IMR-90 (cell line): ENCODE results near the gene KRT76. TPM values are rescaled to one million over a fixed set of nuclear protein-coding genes. Genes with fewer than 3 reads are reported as not detected.
"Not testable (repeated sequence)": the region's sequence is repeated elsewhere in the genome, so short reads cannot be mapped to it uniquely, and the experiment has no call there.

Source experiments
- ATAC-seq: fragments of 200-7000 bp; cut with Tn5 transposase; 2 replicates; pipeline ENCODE4 v1.9.1; 2020; ENCODE audit warnings: low read depth, mild to moderate bottlenecking, moderate library complexity
- BruUV-seq: library from RNA; stranded (reverse); fragments of 400-500 nt; replicated peaks from 2 replicates; lab custom pipeline; 2021; lab: Mats Ljungman, UMichigan
- CTCF ChIA-PET: fragments of 300-600 bp; formaldehyde crosslinking; extraction: SDS; loops from one replicate; lab custom pipeline; 2021; ENCODE audit warnings: antibody characterized with exemption; lab: Yijun Ruan, JAX
- POLR2A ChIA-PET: fragments of 300-600 bp; sonication (Branson Sonifier 250); formaldehyde crosslinking; loops from one replicate; lab custom pipeline; 2022; ENCODE audit warnings: antibody characterized with exemption; ENCODE audit not compliant: unreplicated experiment; lab: Charles Lee
- DNase-seq: peaks from one replicate; pipeline ENCODE4 v3.0.0; 2013
- H2AFZ ChIP-seq: replicated peaks from 2 replicates; pipeline ENCODE3; 2013; ENCODE audit warnings: low read length, mild to moderate bottlenecking; ENCODE audit not compliant: poor library complexity
- H2AK5ac ChIP-seq: 2 replicates; pipeline ENCODE4 v1.6.1; 2013; ENCODE audit warnings: low read depth, low read length, inconsistent platforms
- H2AK9ac ChIP-seq: replicated peaks from 2 replicates; pipeline ENCODE3; 2013; ENCODE audit warnings: mild to moderate bottlenecking, low read depth, low read length, moderate library complexity; ENCODE audit not compliant: poor library complexity
- H2BK120ac ChIP-seq: 2 replicates; pipeline ENCODE4 v1.6.1; 2013; ENCODE audit warnings: low read depth, low read length, inconsistent platforms
- H2BK15ac ChIP-seq: 3 replicates; pipeline ENCODE4 v1.6.1; 2013; ENCODE audit warnings: low read depth, low read length, inconsistent platforms
- H2BK20ac ChIP-seq: 2 replicates; pipeline ENCODE4 v1.6.1; 2013; ENCODE audit warnings: low read depth, mild to moderate bottlenecking, inconsistent platforms, low read length, moderate library complexity
- H2BK5ac ChIP-seq: 2 replicates; pipeline ENCODE4 v1.6.1; 2013; ENCODE audit warnings: mild to moderate bottlenecking, low read depth, low read length, inconsistent platforms; ENCODE audit not compliant: poor library complexity, severe bottlenecking
- H3K14ac ChIP-seq: replicated peaks from 2 replicates; pipeline ENCODE4 v1.6.1; 2013; ENCODE audit warnings: low read depth, low read length, inconsistent platforms
- H3K18ac ChIP-seq: 2 replicates; pipeline ENCODE4 v1.6.1; 2013; ENCODE audit warnings: low read depth, low read length, control low read depth
- H3K23ac ChIP-seq: 2 replicates; pipeline ENCODE4 v1.6.1; 2013; ENCODE audit warnings: low read depth, low read length, inconsistent platforms
- H3K27ac ChIP-seq: 2 replicates; pipeline ENCODE4 v1.5.1; 2013; ENCODE audit warnings: mild to moderate bottlenecking, control low read depth, low read length; ENCODE audit not compliant: insufficient read depth
- H3K27me3 ChIP-seq: 2 replicates; pipeline ENCODE4 v1.6.1; 2013; ENCODE audit warnings: low read length; ENCODE audit not compliant: control insufficient read depth, insufficient read depth
- H3K36me3 ChIP-seq: 2 replicates; pipeline ENCODE4 v1.6.1; 2013; ENCODE audit warnings: low read length, mixed read lengths; ENCODE audit not compliant: control insufficient read depth, insufficient read depth
- H3K4ac ChIP-seq: 2 replicates; pipeline ENCODE4 v1.6.1; 2013; ENCODE audit warnings: low read depth, low read length, inconsistent platforms
- H3K4me1 ChIP-seq: 2 replicates; pipeline ENCODE4 v1.6.1; 2013; ENCODE audit warnings: low read length, mixed read lengths; ENCODE audit not compliant: control insufficient read depth, insufficient read depth
- H3K4me2 ChIP-seq: 2 replicates; pipeline ENCODE4 v1.6.1; 2013; ENCODE audit warnings: low read depth, mild to moderate bottlenecking, control low read depth, low read length, moderate library complexity
- H3K4me3 ChIP-seq: 2 replicates; pipeline ENCODE4 v1.5.1; 2013; ENCODE audit warnings: low read depth, mild to moderate bottlenecking, control low read depth, low read length, moderate library complexity; ENCODE audit not compliant: insufficient read depth
- H3K56ac ChIP-seq: 2 replicates; pipeline ENCODE4 v1.6.1; 2013; ENCODE audit warnings: low read length, inconsistent platforms; ENCODE audit not compliant: insufficient read depth; ENCODE audit errors: extremely low read depth
- H3K79me1 ChIP-seq, 2 experiments: 2 replicates each; pipeline ENCODE4 v1.6.1; 2013; ENCODE audit warnings: low read length in 2 of 2, inconsistent platforms in 1 of 2, low read depth in 1 of 2
- H3K9ac ChIP-seq: 2 replicates; pipeline ENCODE4 v1.6.1; 2013; ENCODE audit warnings: low read depth, low read length, control low read depth
- H3K9me1 ChIP-seq: 2 replicates; pipeline ENCODE4 v1.6.1; 2013; ENCODE audit warnings: low read length, inconsistent platforms; ENCODE audit not compliant: insufficient read depth
- H3K9me3 ChIP-seq: 2 replicates; pipeline ENCODE4 v1.6.1; 2013; ENCODE audit warnings: low read length; ENCODE audit not compliant: control insufficient read depth, insufficient read depth
- H4K20me1 ChIP-seq: 2 replicates; pipeline ENCODE4 v1.6.1; 2013; ENCODE audit warnings: low read length, inconsistent platforms; ENCODE audit not compliant: insufficient read depth
- H4K5ac ChIP-seq: 2 replicates; pipeline ENCODE4 v1.6.1; 2013; ENCODE audit warnings: mild to moderate bottlenecking, low read depth, low read length, control low read depth
- H4K8ac ChIP-seq, 2 experiments: 2 replicates each; pipeline ENCODE4 v1.6.1; 2013; ENCODE audit warnings: low read depth in 2 of 2, low read length in 2 of 2, control low read depth in 1 of 2, inconsistent platforms in 1 of 2
- H4K91ac ChIP-seq: 2 replicates; pipeline ENCODE4 v1.6.1; 2013; ENCODE audit warnings: low read depth, low read length, inconsistent platforms; ENCODE audit not compliant: insufficient read depth
- CHD1 ChIP-seq: IDR thresholded peaks from 2 replicates; pipeline ENCODE4 v1.6.1; 2012; ENCODE audit warnings: low read depth, low read length, improper control_type of control experiment
- ELK1 ChIP-seq: fragments of 150-350 bp; IDR thresholded peaks from 2 replicates; pipeline ENCODE4 v1.6.1; 2016; ENCODE audit warnings: low read depth, mild to moderate bottlenecking, low read length, moderate library complexity, borderline replicate concordance
- MXI1 ChIP-seq: IDR thresholded peaks from 2 replicates; pipeline ENCODE4 v1.6.1; 2012; ENCODE audit warnings: low read depth, mild to moderate bottlenecking, low read length, moderate library complexity, borderline replicate concordance
- NFE2L2 ChIP-seq: fragments of 150-350 bp; IDR thresholded peaks from 2 replicates; pipeline ENCODE4 v1.6.1; 2016; ENCODE audit warnings: low read depth, mild to moderate bottlenecking, low read length
- RAD21 ChIP-seq: IDR thresholded peaks from 2 replicates; pipeline ENCODE4 v1.6.1; 2012; ENCODE audit warnings: low read length, improper control_type of control experiment
- RCOR1 ChIP-seq: IDR thresholded peaks from 2 replicates; pipeline ENCODE4 v1.6.1; 2012; ENCODE audit warnings: mild to moderate bottlenecking, low read length, improper control_type of control experiment; ENCODE audit not compliant: insufficient replicate concordance
- WGBS, 2 experiments: methylation state at CpG; one replicate each; pipeline versions ENCODE4 v1.1.5 to v1.1.7; 2013; ENCODE audit warnings: missing lambda C conversion rate in 2 of 2; ENCODE audit not compliant: insufficient read length in 1 of 2; ENCODE audit errors: extremely low coverage in 2 of 2; 5-methylcytosine and 5-hydroxymethylcytosine counted together
- dilution Hi-C: fragments of 300-500 bp; cut with HindIII; formaldehyde crosslinking; loops from one replicate; pipeline ENCODE4 v1.14.3; 2018; ENCODE audit warnings: low sequenced_read_pairs; ENCODE audit not compliant: unreplicated experiment
- in situ Hi-C: fragments of 300-500 bp; cut with MboI; formaldehyde crosslinking; loops from 3 replicates; pipeline ENCODE4 v1.14.3; 2019; ENCODE audit warnings: low sequenced_read_pairs, inconsistent platforms, mixed read lengths
- intact Hi-C: fragments of 100-400 bp; cut with micrococcal nuclease; formaldehyde crosslinking; loops from 2 replicates; pipeline ENCODE4 v1.10.0; 2022
- polyA plus RNA-seq, 3 experiments: library from polyadenylated mRNA; depleted of rRNA; stranded (reverse); fragments of >200 nt; gene quantifications; 2 replicates each; pipeline ENCODE4 v1.2.3, GENCODE V29; 2012; ENCODE audit warnings: low replicate concordance in 1 of 3
- total RNA-seq: library from RNA; depleted of rRNA; stranded (reverse); fragments of >200 nt; gene quantifications from 2 replicates; pipeline ENCODE4 v1.2.3, GENCODE V29; 2012

KRT76 gene
- total and polyA plus RNA-seq, 2 of the 4 experiments (the other 2 are of a cell fraction), result not detected

GRCh38 chr12:52751795-52752194, 25.4 kb downstream of the KRT76 start:
- Histone ChIP-seq H3K27ac (no peak overlapping the region), H3K79me1 (no peaks in the 10 kb centered on the region), H3K9me1 (no peaks in the 10 kb centered on the region), H4K8ac (no peak overlapping the region), H3K9ac (no peak overlapping the region), H3K4ac (no peak overlapping the region), H3K4me1 (no peaks in the 10 kb centered on the region), H2AFZ (no peak overlapping the region), H4K20me1 (no peaks in the 10 kb centered on the region), H3K36me3 (no peaks in the 10 kb centered on the region), H2AK5ac (no peak overlapping the region), H4K91ac (no peak overlapping the region), H3K27me3 (no peaks in the 10 kb centered on the region; the same call in none of the 2 replicates), H2AK9ac (no peak overlapping the region), H3K18ac (no peak overlapping the region), H3K23ac (no peak overlapping the region), H2BK5ac (no peak overlapping the region), H2BK120ac (no peak overlapping the region), H2BK15ac (no peak overlapping the region), H3K4me3 (no peak overlapping the region), H3K4me2 (no peak overlapping the region), H2BK20ac (no peak overlapping the region), H3K9me3 (no peaks in the 10 kb centered on the region), H3K14ac (no peak overlapping the region), H4K5ac (no peak overlapping the region), H3K56ac (no peak overlapping the region)
- ChIA-PET CTCF (no interaction called here), POLR2A (no interaction called here)
- no peak for ATAC-seq
- dilution Hi-C loops (no loop called here), intact Hi-C loops (no loop called here), in situ Hi-C loops (no loop called here)
- TF ChIP-seq RCOR1 (no peak), CHD1 (no peak), NFE2L2 (no peak), ELK1 (no peak), RAD21 (no peak), MXI1 (no peak)
- no peak for DNase-seq
- BruUV-seq, result no TSS peak

GRCh38 chr12:52750532-52750931, 26.6 kb downstream of the KRT76 start:
- dilution Hi-C loops, H3K23ac ChIP-seq, H2BK5ac ChIP-seq, H2BK20ac ChIP-seq, H4K5ac ChIP-seq, H3K4me1 ChIP-seq, H3K56ac ChIP-seq, H4K91ac ChIP-seq, H3K4ac ChIP-seq, H3K18ac ChIP-seq, H2AFZ ChIP-seq, H2AK5ac ChIP-seq, H3K14ac ChIP-seq, intact Hi-C loops, H3K4me3 ChIP-seq, ATAC-seq, H3K9me3 ChIP-seq, H3K9ac ChIP-seq, H3K79me1 ChIP-seq, H2AK9ac ChIP-seq, H3K9me1 ChIP-seq, H4K8ac ChIP-seq, BruUV-seq, H4K20me1 ChIP-seq, H2BK15ac ChIP-seq, H3K27ac ChIP-seq, H3K4me2 ChIP-seq, H3K36me3 ChIP-seq, in situ Hi-C loops, DNase-seq, POLR2A ChIA-PET, H2BK120ac ChIP-seq, H3K27me3 ChIP-seq, CTCF ChIA-PET: not testable (repeated sequence)
- no CpG with 5 or more reads among the region's 3 CpGs for WGBS, 2 experiments
